Fibroblast of lung (primary cell): Measurements from ENCODE around the gene ARMH3.

ENCODE experiments used
- EZH2 ChIP-seq: IDR thresholded peaks from 2 replicates; pipeline ENCODE4 v1.5.1; 2012; ENCODE audit warnings: low read length, control low read depth, mild to moderate bottlenecking; ENCODE audit errors: missing control alignments
- TF ChIP-seq, protein P1 (sequence below), 2 donors: IDR thresholded peaks in 1 of 2; conservative IDR thresholded peaks in 1 of 2; 1 replicate in 1 of 2; 2 replicates in 1 of 2; pipeline ENCODE4 v1.5.1; 2011 to 2012; ENCODE audit warnings: low read length in 2 of 2, control low read depth in 1 of 2, inconsistent platforms in 1 of 2, low read depth in 1 of 2, mild to moderate bottlenecking in 1 of 2

DNA sequence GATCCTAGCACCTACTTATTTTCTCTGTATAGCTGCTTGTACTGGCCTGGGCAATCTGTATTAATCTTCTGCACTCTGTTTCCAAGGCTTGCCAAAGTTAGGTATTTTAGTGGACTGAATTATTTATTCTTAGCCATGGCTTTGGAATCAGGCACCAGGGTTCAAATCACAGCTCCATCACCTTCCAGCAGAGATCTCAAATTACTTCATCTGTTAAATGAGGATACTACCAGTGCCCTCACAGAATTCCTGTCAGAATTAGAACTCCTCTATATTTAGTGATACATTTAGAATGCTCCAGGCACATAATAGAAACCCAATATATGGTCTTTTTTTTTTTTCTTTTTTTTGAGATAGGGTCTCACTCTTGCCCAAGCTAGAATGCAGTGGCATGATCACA, 17.6 kb downstream of the ARMH3 start:
- TF ChIP-seq, protein P1, sequence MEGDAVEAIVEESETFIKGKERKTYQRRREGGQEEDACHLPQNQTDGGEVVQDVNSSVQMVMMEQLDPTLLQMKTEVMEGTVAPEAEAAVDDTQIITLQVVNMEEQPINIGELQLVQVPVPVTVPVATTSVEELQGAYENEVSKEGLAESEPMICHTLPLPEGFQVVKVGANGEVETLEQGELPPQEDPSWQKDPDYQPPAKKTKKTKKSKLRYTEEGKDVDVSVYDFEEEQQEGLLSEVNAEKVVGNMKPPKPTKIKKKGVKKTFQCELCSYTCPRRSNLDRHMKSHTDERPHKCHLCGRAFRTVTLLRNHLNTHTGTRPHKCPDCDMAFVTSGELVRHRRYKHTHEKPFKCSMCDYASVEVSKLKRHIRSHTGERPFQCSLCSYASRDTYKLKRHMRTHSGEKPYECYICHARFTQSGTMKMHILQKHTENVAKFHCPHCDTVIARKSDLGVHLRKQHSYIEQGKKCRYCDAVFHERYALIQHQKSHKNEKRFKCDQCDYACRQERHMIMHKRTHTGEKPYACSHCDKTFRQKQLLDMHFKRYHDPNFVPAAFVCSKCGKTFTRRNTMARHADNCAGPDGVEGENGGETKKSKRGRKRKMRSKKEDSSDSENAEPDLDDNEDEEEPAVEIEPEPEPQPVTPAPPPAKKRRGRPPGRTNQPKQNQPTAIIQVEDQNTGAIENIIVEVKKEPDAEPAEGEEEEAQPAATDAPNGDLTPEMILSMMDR (conservative IDR thresholded peaks at IDR 0.05 in 1 of 2, IDR thresholded peaks at IDR 0.05 in 1 of 2; ENCODE audit: low read depth in 1 of 2, low read length in 2 of 2), result no peak
- no peak for TF ChIP-seq EZH2
